Measurements from ENCODE around the gene ABHD3.
A peak's percentile ranks its signal among the peaks of the same experiment; 100 is the strongest.
"Not testable (repeated sequence)": the region's sequence is repeated elsewhere in the genome, so short reads cannot be mapped to it uniquely, and the experiment has no call there.

Gene ABHD3

DNA sequence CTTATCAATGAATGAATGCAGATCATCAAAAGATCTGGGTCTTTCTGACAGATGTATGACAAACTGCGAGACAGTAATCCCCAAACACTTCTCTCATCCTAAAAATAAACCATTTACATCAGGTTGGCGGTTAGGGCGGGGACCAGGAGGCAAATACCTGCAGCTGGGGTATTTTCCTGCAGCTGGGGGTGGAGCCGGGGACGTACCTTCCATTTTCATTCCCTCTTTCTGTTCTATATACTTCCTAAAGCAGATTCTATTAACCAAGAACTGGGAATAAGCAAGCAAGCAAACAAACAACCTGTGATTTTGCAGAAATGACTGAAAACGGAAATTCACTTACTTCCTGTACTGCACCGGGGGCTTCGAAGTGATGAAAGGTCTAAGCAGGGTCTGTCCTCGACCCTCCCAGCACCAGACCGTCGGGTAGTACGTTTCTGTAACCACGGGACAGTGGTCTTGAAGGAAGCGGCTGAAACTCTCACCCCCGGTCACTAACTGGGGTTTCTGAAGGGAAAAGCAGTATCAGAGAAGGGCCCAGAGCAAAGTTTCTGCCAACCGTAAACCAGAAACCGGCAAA, 1.2 kb downstream of the ABHD3 start:
- DNase-seq, result no peak

DNA sequence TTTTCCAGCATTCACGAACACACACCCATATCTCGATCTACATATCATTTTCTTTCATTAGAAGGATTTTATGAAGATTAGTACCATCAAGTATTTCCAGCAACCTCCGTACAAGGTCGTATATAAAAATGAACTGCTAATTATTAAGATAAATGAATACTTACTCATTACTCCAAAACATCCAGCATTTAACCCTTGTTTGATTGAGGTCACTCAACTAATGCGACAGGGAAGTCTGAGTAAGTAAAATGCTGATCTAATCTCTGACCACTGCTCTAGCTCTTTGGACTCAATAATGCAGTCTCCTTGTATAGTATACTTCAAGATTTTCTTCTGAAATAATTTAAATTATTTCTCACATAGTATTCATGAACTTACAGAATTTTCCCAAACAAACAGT, 2.0 kb downstream of the ABHD3 start:
- DNase-seq, result no peak

DNA sequence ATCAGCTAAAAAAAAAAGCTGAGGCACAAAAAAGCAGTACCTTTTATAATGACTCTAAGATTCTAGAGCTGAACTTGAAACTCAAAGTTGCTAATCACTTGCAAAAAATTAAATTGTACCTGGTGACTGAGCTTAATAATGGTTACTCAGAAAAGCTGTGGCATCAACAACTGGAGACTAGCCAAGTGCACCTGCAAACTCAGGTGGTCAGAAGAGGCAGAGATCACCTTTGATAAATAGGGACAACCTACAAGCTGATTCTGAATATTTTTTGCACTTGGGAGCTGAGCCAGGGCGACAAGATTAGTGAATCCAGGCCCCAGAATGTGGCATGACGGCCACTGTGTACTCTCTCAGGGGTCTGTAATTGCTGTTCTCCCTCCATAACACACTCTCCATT, 3.0 kb downstream of the ABHD3 start:
- DNase-seq, result no peak

DNA sequence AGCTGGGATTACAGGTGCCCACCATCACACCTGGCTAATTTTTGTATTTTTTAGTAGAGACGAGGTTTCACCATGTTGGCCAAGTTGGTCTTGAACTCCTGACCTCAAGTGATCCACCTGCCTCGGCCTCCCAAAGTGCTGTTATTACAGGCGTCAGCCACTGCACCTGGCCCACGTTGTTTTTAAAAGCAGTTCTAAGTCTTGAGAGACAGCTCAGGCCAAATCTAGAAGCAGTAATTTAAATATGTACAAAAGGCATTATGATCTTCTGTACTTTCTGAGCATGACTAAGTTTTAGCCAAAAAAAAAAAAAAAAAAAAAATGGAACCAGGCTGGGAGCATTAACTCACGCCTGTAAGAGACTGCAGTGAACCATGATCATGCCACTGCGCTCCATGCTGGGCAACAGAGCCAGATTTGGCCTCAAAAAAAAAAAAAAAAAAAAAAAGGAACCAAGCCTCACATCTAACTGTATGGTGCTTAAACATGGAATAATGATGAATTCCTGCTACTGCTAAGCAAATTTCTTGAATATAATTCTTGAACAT, 4.0 kb downstream of the ABHD3 start:
- peak; percentile 9 to 17 for DNase-seq

DNA sequence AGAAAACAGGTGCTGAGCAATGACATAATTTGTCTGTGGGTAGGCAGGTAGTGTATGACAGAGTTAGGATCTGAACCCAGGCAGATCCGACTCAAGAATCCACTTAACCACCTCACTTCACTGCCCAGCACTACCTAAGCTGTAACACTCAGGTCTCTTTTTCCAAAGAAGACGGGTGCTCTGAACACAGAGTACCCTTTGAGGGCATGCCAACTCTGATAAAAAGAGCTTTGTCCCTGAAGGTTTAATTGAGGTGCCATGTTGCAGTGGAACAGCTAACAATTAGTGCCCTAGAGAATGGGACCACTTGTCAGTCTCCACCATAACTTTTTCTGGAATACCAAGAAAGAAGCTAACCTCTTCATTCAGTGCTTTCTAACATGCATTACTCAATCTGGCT, 11.3 kb downstream of the ABHD3 start:
- no peak for DNase-seq

DNA sequence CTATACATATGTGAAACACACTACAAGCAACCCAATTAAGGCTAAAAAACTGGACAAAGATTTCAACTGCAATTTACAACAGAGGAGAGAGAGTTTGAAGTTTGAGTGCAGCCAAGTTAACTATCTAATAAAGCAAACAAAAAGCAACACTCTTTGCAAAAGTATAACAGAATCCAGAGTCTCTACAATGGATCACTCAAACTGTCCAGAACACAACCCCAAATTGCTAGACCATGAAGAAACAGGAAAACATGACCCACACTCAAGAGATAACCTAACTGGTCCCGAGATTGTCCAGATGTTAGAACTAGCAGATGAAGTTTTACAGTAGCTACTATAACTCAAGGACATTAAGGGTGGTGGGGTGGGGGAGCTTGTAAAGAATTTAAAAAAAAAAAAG, 14.8 kb downstream of the ABHD3 start:
- DNase-seq, result no peak

DNA sequence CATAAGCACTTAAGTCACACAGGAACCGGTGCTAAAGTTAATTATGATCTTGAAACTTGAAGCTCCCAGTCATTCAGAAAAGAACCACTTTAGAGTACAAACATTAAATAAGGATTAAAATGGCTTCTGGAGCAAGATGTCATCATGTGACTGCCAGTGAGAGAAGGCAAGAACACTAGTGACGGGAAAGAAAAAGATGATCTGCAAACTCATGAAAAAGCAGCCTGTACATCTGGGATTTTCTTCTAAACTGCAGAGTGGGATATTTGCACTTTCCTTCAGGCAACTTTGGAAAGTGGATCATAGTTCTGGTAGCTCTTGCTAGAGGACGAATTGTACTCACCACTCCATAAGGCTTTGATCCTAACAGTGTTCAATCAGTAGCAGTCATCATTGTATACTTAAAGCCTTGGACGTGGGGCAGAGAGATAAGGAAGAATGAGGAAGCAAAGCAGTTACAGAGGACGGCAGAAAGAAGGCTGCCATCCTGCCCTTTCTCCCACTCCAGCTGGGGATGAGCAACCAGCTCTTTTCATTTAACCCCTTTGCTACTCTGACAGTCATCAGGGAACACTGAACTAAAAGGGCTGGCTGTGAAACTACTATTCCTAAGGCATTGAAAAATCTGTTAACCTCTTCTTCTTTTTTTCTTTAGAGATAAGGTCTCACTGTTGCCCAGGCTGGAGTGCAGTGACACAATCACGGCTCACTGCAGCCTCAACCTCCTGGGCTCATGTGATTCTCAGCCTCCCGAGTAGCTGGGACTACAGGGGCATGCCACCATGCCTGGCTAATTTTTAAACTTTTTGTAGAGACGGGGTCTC, 18.1 kb downstream of the ABHD3 start:
- no peak for DNase-seq

DNA sequence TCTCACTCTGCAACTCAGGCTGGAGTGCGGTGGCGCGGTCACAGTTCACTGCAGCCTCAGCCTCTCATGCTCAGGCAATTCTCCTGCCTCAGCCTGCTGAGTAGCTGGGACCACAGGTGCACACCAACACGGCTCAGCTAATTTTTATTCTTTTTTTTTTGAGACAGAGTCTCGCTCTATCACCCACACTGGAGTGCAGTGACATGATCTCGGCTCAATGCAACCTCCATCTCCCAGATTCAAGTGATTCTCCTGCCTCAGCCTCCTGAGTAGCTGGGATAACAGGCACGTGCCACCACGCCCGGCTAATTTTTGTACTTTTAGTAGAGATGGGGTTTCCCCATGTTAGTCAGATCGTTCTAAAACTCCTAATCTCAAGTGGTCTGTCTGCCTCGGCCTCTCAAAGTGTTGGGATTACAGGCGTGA, 19.0 kb downstream of the ABHD3 start:
- DNase-seq, result not testable (repeated sequence)

DNA sequence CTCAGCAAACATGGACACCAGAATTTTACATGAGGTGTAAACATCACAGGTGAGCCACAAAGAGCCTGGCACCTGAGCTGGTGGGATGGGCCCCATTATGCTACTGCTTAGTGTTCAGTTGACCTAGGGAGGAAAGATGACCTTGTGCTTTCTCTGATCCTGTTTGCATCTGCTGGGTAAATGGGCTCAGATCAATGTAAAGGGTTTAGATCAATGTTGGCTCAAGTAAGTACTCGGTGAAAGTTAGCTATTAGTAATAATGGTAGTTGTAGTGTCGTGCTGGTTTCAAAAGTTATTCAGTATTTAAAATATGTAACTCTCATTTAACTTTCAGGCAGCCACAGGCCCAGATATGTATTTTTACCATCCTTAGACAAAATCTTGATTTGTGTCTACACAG, 19.8 kb downstream of the ABHD3 start:
- no peak for DNase-seq

DNA sequence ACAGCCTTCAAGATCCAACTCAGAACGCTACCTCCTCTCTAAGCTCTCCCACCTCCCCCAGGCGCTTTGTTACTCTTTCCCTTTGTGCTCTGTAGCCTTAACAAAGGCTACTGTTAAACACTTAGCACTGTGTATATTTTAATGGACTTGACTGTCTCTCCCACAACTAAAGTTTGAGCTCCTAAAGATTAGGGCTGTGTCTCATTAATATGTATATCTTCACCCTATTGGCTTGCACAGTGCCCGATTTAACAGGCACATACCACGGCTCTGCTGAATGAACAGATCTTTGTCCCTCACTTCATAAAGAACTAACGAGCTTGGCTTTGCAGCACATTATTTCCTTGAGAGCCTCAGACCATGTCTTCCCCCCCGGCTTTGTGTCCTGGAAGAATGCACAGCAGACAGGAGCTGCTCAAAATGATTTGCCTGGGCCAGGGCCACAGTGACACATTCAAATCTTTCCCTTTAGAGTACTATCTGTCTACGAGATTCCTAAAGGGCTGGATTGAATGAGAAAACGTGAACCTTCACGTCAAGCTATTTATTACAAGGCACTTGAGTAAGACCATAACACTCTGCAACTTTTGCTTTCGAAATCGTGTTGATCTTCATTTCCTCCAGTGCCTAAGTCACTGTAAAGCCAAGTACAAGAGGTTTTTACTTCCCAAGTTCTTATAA, 22.1 kb downstream of the ABHD3 start:
- DNase-seq, result peak; percentile 79 to 83

DNA sequence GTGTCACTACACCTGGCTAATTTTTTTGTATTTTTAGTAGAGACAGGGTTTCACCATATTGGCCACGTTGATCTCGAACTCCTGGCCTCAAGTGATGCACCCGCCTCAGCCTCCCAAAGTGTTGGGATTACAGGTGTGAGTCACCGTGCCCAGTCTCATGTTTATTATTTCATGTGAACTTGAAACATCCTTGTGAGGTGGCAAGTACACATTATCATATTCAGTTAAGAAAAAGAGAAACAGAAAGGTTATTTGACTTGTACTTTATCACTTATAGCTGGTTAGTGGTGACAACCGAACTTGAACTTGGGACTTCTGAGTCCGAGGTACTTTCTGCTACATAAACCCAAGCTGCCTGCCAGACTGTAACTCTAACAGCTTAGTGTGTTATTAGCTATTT, 24.4 kb downstream of the ABHD3 start:
- DNase-seq, result no peak

DNA sequence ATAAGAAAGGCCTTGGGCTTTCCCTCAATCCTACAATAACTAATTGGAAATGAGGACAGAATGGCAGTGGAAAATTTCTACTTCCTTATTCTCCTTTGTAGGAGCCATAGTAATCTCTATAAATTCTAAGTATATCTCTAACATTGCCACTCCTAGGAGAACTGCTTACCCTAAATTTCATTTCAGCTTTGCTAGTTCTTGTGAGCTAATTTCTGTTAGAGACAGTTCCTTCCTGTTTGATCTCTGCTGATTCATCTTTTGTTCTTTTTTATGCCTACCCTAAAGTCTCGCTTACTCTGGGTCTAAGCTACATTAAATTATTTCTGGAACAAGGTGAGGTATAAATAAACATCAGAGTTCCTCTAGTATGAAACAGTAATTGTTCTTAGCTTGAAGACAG, 25.7 kb downstream of the ABHD3 start:
- peak in 1 of 2 donors; percentile 16 for DNase-seq

DNA sequence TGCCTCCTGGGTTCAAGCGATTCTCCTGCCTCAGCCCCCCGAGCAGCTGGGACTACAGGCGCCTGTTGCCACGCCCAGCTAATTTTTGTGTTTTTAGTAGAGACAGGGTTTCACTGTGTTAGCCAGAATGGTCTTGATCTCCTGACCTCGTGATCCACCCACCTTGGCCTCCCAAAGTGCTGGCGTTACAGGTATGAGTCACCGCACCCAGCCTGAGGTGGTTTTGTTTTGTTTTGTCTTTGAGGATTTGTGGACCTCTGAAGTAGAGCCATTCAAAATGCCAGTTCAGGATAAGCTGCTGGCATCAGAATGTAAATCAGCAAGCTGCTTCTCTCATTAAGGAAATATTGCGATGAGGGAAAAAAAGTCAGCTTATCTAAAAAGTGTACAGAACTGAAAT, 29.2 kb downstream of the ABHD3 start:
- not testable (repeated sequence) for DNase-seq

DNA sequence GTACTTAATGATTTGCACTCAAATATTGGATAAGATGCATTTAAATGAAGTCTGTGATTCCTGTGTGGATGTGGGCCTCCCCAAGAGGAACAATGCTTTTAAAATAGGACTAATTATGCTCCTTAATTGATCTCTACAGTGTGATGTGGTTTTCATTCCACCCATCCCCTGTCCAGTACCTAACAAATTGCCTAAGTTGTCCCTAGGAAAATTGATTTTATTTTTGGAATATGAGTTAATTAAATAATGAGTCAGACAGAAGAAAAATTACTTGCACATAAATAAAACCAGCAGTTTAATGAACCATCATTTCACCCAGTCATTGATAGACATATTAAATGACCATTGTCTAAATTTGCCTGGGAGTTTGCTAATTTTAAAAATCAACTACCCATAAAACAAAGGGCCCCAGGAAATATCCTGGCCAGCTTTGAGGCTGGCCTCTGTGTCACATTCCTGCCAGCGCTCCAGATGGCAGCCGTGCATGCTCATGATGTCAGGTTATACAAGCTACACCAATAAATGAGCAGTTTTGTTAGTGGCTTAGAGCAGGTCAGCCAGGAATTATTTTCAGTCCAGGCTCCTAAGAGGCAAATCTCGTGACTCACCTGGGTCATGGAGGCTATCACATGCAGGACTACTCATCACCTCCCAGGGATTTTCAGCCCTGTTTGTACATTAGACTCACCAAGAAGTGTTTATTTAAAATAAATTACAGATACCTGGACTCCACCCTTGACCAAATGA, 31.9 kb downstream of the ABHD3 start:
- no peak for DNase-seq

DNA sequence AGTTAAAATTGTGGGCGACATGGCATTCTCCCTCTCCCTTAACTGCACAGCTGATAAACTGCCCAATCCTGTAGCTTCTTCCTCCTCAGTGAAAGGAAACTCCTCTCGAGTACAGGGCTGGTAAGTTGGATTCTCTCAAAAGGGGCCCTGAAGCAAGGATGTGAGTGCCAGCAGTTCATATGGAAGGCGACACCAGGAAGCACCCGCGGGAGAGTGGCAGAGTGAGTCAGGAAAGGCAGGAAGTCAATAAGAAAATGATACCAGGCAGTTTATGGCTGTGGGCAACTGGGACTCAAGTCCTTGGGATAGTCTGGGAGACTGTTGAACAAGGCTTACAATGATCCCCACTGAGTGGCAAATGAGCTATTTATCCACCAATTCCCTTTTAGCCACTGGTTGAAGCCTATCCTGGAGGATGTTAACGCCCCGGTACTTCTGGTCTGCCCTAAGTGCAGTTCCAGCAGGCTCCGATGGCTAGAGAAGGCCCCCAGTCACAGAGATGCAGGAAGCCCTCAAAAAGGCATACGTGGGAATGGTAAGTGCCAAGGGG, 34.8 kb downstream of the ABHD3 start:
- DNase-seq, result no peak

DNA sequence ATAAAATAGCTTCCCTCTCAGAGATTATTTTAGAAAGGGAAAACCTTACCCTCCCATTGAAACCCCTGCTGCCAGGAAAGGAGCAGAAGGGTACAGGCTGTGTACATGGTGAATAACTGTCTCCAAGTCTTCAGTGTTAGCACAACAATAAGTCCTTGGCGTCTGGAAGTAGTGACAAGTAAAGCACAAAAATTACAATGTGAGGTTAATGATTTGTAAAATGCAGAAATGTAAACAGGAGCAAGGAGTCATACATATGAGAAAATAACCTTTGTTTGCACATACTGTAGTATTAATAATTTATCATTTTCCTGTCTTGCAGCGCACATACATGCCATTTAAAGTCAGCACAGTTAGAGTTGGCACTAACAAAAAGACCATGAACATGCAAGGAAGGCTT, 40.5 kb downstream of the ABHD3 start:
- no peak for DNase-seq

DNA sequence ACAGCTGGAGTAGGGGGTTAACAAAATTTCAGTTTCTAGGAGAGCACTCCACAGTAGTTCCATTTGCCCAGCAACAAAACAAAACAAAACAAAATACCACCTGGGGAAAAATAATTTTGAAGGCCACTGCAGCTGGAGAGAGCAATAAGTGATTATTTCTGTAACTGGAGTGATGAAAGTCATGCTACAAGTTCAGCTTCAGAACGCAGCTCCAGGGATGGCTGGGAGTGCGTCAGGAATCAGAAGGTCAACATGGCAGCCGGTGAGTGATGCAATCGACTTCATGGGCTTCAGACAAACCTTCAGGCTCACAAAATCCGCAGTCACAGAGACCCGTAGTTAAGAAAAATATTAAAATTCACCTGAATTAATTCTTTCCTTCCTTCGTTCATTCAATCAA, 41.0 kb downstream of the ABHD3 start:
- no peak for DNase-seq

DNA sequence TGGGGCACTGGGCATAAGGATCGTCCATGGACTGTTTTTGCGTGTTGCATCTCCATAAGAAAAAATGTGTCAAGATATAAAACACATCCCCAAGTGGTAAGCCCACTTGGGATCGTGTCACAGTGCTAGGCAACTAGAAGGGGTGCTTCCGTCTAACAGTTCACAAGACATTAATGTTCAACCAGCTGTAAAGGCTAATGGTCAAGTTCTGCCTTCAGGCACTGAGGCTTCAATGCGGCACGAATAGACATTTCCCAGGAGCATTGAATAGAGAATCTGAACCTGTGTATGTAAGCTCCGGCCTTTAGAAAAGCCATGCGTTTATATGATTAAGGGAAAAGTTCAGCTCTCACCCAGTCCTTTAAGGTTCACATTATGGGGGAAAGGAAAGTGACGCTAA, 42.0 kb downstream of the ABHD3 start:
- DNase-seq, result no peak

DNA sequence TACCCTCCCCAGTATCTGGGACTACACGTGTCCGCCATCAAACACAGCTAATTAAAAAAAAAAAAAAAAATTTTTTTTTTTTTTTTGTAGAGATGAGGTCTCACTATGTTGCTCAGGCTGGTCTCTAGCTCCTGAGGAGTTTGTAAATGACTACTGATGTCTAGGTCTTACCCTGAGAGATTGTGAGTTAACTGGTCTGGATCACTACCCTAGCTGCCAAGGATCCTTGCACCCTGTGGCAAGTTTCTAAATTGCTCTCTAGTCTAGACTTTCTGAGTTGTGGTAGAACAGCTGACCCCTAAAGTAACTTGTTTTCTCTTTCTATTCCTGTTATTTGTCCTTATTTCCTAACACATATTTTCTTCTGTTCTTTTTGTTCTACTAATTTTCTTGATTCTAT, 44.5 kb downstream of the ABHD3 start:
- DNase-seq, result no peak

DNA sequence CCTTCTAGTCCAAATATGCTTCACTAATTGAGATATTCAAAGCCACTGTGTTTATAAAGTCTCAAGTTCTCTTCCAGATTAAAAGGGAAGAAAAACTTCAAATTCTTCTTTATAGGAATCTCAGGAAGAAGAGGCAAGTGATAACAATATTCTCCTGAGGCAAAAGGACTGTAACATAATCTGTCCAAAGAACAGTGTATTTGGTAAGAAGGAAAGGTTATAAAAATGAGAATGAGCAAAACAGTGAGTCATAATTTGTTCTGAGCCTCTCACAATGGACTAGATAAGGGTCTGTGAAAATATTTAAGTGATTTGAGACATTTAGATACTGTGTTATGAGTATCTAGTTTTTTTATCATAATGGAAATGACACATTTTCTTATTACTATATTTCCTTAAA, 48.2 kb downstream of the ABHD3 start:
- DNase-seq, result no peak

DNA sequence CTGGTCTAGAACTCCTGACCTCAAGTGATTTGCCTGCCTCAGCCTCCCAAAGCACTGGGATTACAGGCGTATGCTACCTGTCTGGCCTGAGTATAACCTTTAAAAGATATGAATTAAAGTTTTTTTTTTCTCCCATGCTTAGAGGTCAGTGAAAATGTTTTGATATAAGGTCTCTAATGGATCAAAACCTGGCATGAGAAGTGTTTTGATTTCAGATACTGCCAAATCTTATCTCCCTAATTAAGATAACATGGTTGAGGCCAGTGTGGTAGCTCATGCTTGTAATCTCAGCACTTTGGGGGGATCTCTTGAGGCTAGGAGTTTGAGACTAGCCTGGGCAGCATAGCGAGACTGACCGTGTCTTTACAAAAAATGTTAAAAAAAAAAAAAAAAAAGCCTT, 51.2 kb downstream of the ABHD3 start:
- DNase-seq, result no peak

DNA sequence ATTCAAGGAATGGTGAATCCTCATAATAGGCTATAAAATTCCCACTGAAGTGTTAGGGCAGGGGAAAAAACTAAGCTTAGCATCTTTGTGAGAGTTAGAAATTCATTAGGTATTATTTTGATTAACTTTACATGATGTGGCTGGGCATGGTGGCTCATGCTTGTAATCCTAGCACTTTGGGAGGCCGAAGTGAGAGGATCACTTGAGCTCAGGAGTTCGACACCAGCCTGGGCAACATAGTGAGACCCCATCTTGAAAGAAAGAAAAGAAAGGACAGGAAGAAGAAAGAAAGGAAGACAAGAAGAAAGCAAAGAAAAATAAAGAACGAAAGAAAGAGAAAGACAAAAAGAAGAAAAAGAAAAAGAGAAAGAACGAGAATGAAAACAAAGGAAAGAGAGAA, 52.5 kb downstream of the ABHD3 start:
- DNase-seq, result no peak

DNA sequence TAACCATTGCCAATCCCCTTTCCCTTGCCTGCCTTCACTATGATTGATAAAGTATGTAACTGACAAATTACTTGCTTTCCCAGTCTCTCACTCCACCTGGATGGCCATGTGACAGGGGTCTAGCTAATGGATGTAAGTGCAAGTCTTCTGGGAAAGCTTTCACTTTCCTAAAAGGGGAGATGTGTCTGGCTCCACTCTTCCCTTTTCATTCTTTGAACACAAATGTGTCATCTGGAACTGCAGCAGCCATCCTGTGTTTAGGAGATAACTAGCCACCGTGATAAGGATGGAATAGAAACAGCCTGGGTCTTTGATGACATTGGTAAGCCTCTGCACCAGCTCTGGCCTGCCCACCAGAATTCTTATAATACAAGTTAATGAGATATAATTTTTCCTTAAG, 54.3 kb downstream of the ABHD3 start:
- no peak for DNase-seq

All from inflammatory macrophage treated with lipopolysaccharide for 1 hour (primary cell).